GM12801 (cell line): ENCODE data around the gene C1orf87.

ENCODE experiments used
- CTCF ChIP-seq: IDR thresholded peaks from one replicate; pipeline ENCODE4 v1.5.1; 2011; ENCODE audit warnings: control low read depth; ENCODE audit not compliant: insufficient read length; ENCODE audit errors: extremely low read depth

C1orf87 gene

GRCh38 chr1:59997479-59998115 is 76.0 kb downstream of the C1orf87 start:
- no peak for TF ChIP-seq CTCF

GRCh38 chr1:59994302-59995198 is 79.0 kb downstream of the C1orf87 start:
- no peak for TF ChIP-seq CTCF

GRCh38 chr1:59992040-59992820 is 81.3 kb downstream of the C1orf87 start:
- TF ChIP-seq CTCF = no peak

GRCh38 chr1:59990470-59990869 is 83.1 kb downstream of the C1orf87 start:
- TF ChIP-seq CTCF = no peak

GRCh38 chr1:59986516-59987310 is 86.9 kb downstream of the C1orf87 start:
- TF ChIP-seq CTCF = no peak

GRCh38 chr1:59985911-59986515 is 87.6 kb downstream of the C1orf87 start:
- TF ChIP-seq CTCF = no peak
